Spleen (tissue), 11 donors: Measurements from ENCODE around the gene KCNJ12. TPM values are rescaled to one million over a fixed set of nuclear protein-coding genes. Genes with fewer than 3 reads are reported as not detected.
"Not testable (repeated sequence)": the region's sequence is repeated elsewhere in the genome, so short reads cannot be mapped to it uniquely, and the experiment has no call there.

Experiments used
- DNase-seq: peaks from one replicate; pipeline ENCODE4 v3.0.0-alpha.2; 2020
- H3K27ac ChIP-seq, 8 donors: fragments of 200-600 bp; sonication (generic) in 7 of 8; 1 replicate in 4 of 8; 2 replicates in 4 of 8; pipeline versions ENCODE4 v1.5.0 to v1.8.0; 2016 to 2021; ENCODE audit warnings: inconsistent platforms in 4 of 8, mild to moderate bottlenecking in 4 of 8, moderate library complexity in 1 of 8
- H3K27me3 ChIP-seq, 7 donors: fragments of 200-600 bp; sonication (generic) in 6 of 7; replicated peaks in 1 of 7; 1 replicate in 4 of 7; 2 replicates in 3 of 7; pipeline versions ENCODE4 v1.5.0 to v1.8.0; 2016 to 2021; ENCODE audit warnings: inconsistent platforms in 3 of 7, mild to moderate bottlenecking in 1 of 7
- H3K36me3 ChIP-seq, 6 donors: fragments of 200-600 bp; sonication (generic) in 5 of 6; 1 replicate in 4 of 6; 2 replicates in 2 of 6; pipeline versions ENCODE4 v1.5.0 to v1.8.0; 2016 to 2021; ENCODE audit warnings: inconsistent platforms in 2 of 6
- H3K4me1 ChIP-seq, 6 donors: fragments of 200-600 bp; sonication (generic) in 5 of 6; 1 replicate in 3 of 6; 2 replicates in 3 of 6; pipeline versions ENCODE4 v1.5.0 to v1.8.0; 2016 to 2021; ENCODE audit warnings: inconsistent platforms in 3 of 6
- H3K4me3 ChIP-seq, 8 donors: fragments of 200-600 bp; sonication (generic) in 7 of 8; 1 replicate in 4 of 8; 2 replicates in 4 of 8; pipeline versions ENCODE4 v1.5.0 to v1.8.0; 2016 to 2021; ENCODE audit warnings: inconsistent platforms in 4 of 8, mild to moderate bottlenecking in 4 of 8, moderate library complexity in 2 of 8
- H3K9me3 ChIP-seq, 8 donors: fragments of 200-600 bp; sonication (generic) in 7 of 8; 1 replicate in 4 of 8; 2 replicates in 4 of 8; pipeline versions ENCODE4 v1.5.0 to v1.8.0; 2016 to 2021; ENCODE audit warnings: inconsistent platforms in 4 of 8
- CTCF ChIP-seq, 11 experiments: fragments of 200-600 bp in 7 of 11; fragments of 450-650 bp in 4 of 11; sonication (generic) in 4 of 11; IDR thresholded peaks in 8 of 11; conservative IDR thresholded peaks in 3 of 11; 1 replicate in 7 of 11; 2 replicates in 4 of 11; pipeline versions ENCODE4 v1.4.0 to v1.8.0; 2016 to 2021; ENCODE audit warnings: antibody characterized with exemption in 11 of 11, inconsistent platforms in 4 of 11, mild to moderate bottlenecking in 1 of 11
- POLR2A ChIP-seq, 3 donors: fragments of 450-650 bp; IDR thresholded peaks; one replicate each; pipeline ENCODE4 v1.5.1; 2017; ENCODE audit warnings: antibody characterized with exemption in 3 of 3, mild to moderate bottlenecking in 1 of 3
- POLR2AphosphoS5 ChIP-seq, 3 donors: sonication (generic); formaldehyde crosslinking; IDR thresholded peaks; one replicate each; pipeline ENCODE4 v1.5.1; 2017; ENCODE audit warnings: antibody characterized with exemption in 3 of 3
- whole genome bisulfite sequencing, 5 donors: extraction: QIAGEN DNeasy Blood & Tissue Kit in 3 of 5; methylation state at CpG; one replicate each; pipeline versions ENCODE4 v1.1.5 to v1.1.7; 2013 to 2018; 5-methylcytosine and 5-hydroxymethylcytosine counted together
- intact Hi-C: fragments of 100-400 bp; cut with DNase I; formaldehyde crosslinking; loops from one replicate; pipeline ENCODE4 v1.15.0; 2023; ENCODE audit warnings: low total_unique reads
- polyA plus RNA-seq, 3 donors: library from polyadenylated mRNA; stranded (reverse); fragments of 200-250 nt; gene quantifications; one replicate each; pipeline ENCODE4 v1.2.1, GENCODE V29; 2013
- total RNA-seq, 7 donors: library from RNA; depleted of rRNA in 3 of 7; stranded (reverse); fragments of >200 nt in 3 of 7; fragmentation: NEBNext Ultra II Directional in 4 of 7; extraction: Animal tissue kit (Norgen Biotek cat#: 25700) in 4 of 7; gene quantifications; one replicate each; pipeline versions ENCODE4 v1.1.0 to v1.2.1, GENCODE V29; 2016 to 2021
- donor health status: healthy with polysubstance abuse.
- donor health status: DM: no; HTN: no; CAD: no; lungs with moderate emphysema.
- donor health status: DM: no; HTN: no; CAD: no.
- donor health status: Bipolar disorder and iron deficiency.
- donor health status: healthy.
- donor health status: DM: no; HTN: no; CAD: no.
- donor health status: DM: yes; HTN: yes; CAD: no.

KCNJ12 gene
- total and polyA plus RNA-seq, 10 donors: 0.11 to 4.8 (median 2.2) TPM

GRCh38 chr17:21345236-21345635 is 30.9 kb upstream of the KCNJ12 start:
- Histone ChIP-seq H3K4me3 (no peak overlapping the region), H3K4me1 (no peaks in the 10 kb centered on the region), H3K27ac (no peak overlapping the region), H3K9me3 (no peaks in the 10 kb centered on the region), H3K36me3 (no peaks in the 10 kb centered on the region), H3K27me3 (no peaks in the 10 kb centered on the region)
- 64 to 81% (median 72%) methylated on average over 9 to 10 of the region's 10 CpGs for WGBS, 5 donors
- no peak for TF ChIP-seq POLR2A (IDR thresholded peaks at IDR 0.05)
- no peak for TF ChIP-seq CTCF (IDR thresholded peaks at IDR 0.05 in 8 of 11, conservative IDR thresholded peaks at IDR 0.05 in 3 of 11)
- no peak for TF ChIP-seq POLR2AphosphoS5 (IDR thresholded peaks at IDR 0.05)
- DNase-seq: peak; percentile 67
- intact Hi-C loops: no loop called here

GRCh38 chr17:21346107-21346506 is 30.1 kb upstream of the KCNJ12 start:
- not testable (repeated sequence) for H3K4me1 ChIP-seq

DNA sequence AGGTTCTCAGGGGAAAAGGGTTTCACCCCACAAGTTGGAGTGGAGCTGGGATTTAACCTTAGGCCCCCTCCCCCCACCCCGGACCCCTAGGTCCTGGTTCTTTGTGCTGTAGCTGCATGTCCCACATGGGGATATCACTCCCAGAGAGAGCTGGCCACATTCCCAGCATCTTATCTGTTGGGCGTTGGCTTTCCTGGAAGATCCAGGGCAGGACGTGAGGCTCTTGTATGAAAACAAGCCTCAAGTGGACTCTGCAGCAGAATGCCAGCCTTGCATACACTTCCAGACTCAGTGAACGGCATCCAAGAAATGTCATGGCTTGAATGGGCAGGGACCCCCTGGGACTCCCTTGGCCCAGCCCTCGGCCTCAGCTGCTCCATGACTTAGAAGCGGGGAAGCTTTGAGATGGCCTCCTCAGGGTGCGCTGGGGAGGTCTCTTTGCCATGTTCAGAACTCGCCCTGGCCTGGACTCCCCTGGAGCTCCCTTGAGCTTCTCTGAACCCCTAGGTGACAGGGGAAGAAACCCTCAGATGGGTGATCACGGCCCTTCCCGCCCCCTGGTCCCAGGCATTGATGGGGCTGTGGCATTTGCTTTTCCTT is 29.4 kb upstream of the KCNJ12 start:
- H3K9me3 ChIP-seq, intact Hi-C loops, H3K27ac ChIP-seq, H3K4me3 ChIP-seq, H3K4me1 ChIP-seq, H3K36me3 ChIP-seq, H3K27me3 ChIP-seq: not testable (repeated sequence)
- peak; percentile 62 for DNase-seq
- WGBS, 5 donors: 62 to 90% (median 69%) methylated on average over 5 to 10 of the region's 10 CpGs

More at GRCh38 chr17:21346107-21346506, 30.1 kb upstream of the KCNJ12 start:
- intact Hi-C loops, H3K27ac ChIP-seq, H3K9me3 ChIP-seq, H3K4me3 ChIP-seq, DNase-seq, H3K36me3 ChIP-seq, H3K27me3 ChIP-seq: not testable (repeated sequence)
- no CpG with 5 or more reads among the region's 2 CpGs for WGBS, 5 donors

GRCh38 chr17:21347660-21348059 is 28.5 kb upstream of the KCNJ12 start:
- DNase-seq, H3K9me3 ChIP-seq, H3K4me1 ChIP-seq, H3K36me3 ChIP-seq, H3K4me3 ChIP-seq, intact Hi-C loops, H3K27ac ChIP-seq, H3K27me3 ChIP-seq: not testable (repeated sequence)
- 87 to 95% (median 90%) methylated on average over 5 to 6 of the region's 6 CpGs; no CpG with 5 or more reads in 1 of the 5 donors for WGBS, 5 donors

- H3K9me3 ChIP-seq, H3K27ac ChIP-seq, H3K4me1 ChIP-seq, H3K36me3 ChIP-seq, intact Hi-C loops, H3K27me3 ChIP-seq, H3K4me3 ChIP-seq: not testable (repeated sequence)
- WGBS, 5 donors: 34 to 62% (median 56%) methylated on average over 3 to 10 of the region's 14 CpGs
- DNase-seq: peak; percentile 50
Observed at GRCh38 chr17:21348081-21348925, 27.9 kb upstream of the KCNJ12 start.

DNA sequence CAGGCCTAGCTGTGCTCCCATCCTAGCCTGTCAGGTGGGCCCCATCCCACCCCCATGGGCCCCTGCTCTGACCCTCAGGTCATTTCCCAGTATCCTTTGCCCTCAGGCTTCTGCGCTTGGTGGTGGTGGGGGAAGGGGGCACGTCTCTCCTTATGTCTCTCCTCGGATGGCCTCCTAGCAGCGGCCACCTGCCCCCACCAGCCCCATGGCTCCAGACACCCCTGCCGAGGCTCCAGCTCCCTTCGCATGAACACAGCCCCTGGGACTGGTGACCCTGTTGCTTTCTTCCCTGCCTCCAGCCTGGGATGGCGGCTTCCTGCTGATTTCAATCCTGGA is 27.3 kb upstream of the KCNJ12 start:
- H3K4me1 ChIP-seq, H3K4me3 ChIP-seq, intact Hi-C loops, H3K27me3 ChIP-seq, H3K9me3 ChIP-seq, H3K36me3 ChIP-seq, H3K27ac ChIP-seq: not testable (repeated sequence)
- whole genome bisulfite sequencing, 5 donors: 65 to 82% (median 80%) methylated on average over 4 to 6 of the region's 7 CpGs
- peak; percentile 48 for DNase-seq

DNA sequence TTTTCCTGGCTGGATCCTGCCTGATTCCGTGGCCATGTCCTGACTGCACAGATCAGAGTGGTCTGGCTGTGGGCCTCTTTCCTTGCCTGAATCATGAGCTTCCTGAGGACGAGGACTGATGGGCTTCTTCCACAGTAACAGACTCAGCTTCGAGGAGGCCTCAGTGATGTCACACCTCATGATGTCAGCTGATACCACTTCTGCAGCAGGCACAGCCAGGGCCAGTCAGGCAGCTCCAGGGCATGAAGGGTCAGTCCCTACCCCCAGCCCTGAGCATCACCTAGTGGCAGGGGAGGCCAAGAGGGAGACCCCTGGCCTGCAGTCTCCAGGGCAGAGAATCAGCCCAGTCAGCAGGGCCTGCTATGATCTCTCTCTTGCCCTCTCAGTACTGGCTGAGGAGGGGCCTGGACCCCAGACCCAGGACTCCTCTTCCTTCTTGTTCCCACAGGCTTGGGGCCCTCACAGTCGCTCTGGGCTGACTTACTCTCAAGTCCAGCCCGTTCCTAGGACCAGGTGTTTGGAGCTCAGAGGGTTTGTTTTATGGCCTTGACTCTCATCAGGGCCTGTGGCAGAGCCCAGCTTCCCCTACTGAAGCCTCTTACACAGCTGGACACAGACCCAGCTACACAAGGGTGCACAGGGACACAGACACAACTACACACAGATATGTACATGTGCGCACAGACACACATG is 26.7 kb upstream of the KCNJ12 start:
- intact Hi-C loops, H3K9me3 ChIP-seq, H3K27ac ChIP-seq, H3K4me3 ChIP-seq, H3K36me3 ChIP-seq, H3K27me3 ChIP-seq, H3K4me1 ChIP-seq: not testable (repeated sequence)
- peak; percentile 41 for DNase-seq
- 65 to 88% (median 74%) methylated on average over 3 to 5 of the region's 6 CpGs for WGBS, 5 donors

- peak; percentile 45 for DNase-seq
- H3K4me3 ChIP-seq, H3K9me3 ChIP-seq, intact Hi-C loops, H3K27me3 ChIP-seq, H3K36me3 ChIP-seq, H3K27ac ChIP-seq, H3K4me1 ChIP-seq: not testable (repeated sequence)
- 79 to 87% (median 80%) methylated on average over 14 to 19 of the region's 19 CpGs for WGBS, 5 donors
Observed at GRCh38 chr17:21350495-21350894, 25.7 kb upstream of the KCNJ12 start.
